PC-9 (cell line): ENCODE measurements around the gene PAAF1. TPM values are rescaled to one million over a fixed set of nuclear protein-coding genes. Genes with fewer than 3 reads are reported as not detected.
A peak's percentile ranks its signal among the peaks of the same experiment; 100 is the strongest.

Experiments
- BruUV-seq: library from RNA; stranded (reverse); fragments of 400-500 nt; replicated peaks from 2 replicates; lab custom pipeline; 2021; lab: Mats Ljungman, UMichigan
- CTCF ChIA-PET: fragments of 300-600 bp; sonication (Branson Sonifier 250); formaldehyde crosslinking; loops from one replicate; lab custom pipeline; 2022; ENCODE audit warnings: antibody characterized with exemption; lab: Charles Lee
- POLR2A ChIA-PET: fragments of 300-600 bp; sonication (Branson Sonifier 250); formaldehyde crosslinking; loops from one replicate; lab custom pipeline; 2022; ENCODE audit warnings: antibody characterized with exemption; ENCODE audit not compliant: unreplicated experiment; lab: Charles Lee
- DNase-seq, 2 experiments: peaks; one replicate each; pipeline versions ENCODE4 v3.0.0 to v3.0.0-alpha.2; 2015 to 2022; ENCODE audit warnings: mixed read lengths in 1 of 2
- H2AFZ ChIP-seq: fragments of 200-600 bp; sonication (generic); 2 replicates; pipeline ENCODE4 v1.8.1; 2017; ENCODE audit warnings: antibody characterized with exemption
- H3F3A ChIP-seq: fragments of 200-600 bp; sonication (generic); 2 replicates; pipeline ENCODE4 v1.8.1; 2017; ENCODE audit warnings: antibody characterized with exemption, mild to moderate bottlenecking, low read depth; ENCODE audit not compliant: insufficient read depth
- H3K27ac ChIP-seq: fragments of 200-600 bp; sonication (generic); 2 replicates; pipeline ENCODE4 v1.6.1; 2016; ENCODE audit warnings: mixed run types
- H3K27me3 ChIP-seq: fragments of 200-600 bp; sonication (generic); 2 replicates; pipeline ENCODE4 v1.6.1; 2016; ENCODE audit warnings: low read depth, mixed run types; ENCODE audit not compliant: insufficient read depth
- H3K36me3 ChIP-seq: fragments of 200-600 bp; sonication (generic); 2 replicates; pipeline ENCODE4 v1.6.1; 2016; ENCODE audit warnings: low read depth, mixed run types
- H3K4me1 ChIP-seq: fragments of 200-600 bp; sonication (generic); replicated peaks from 2 replicates; pipeline ENCODE4 v1.6.1; 2016; ENCODE audit warnings: mixed run types; ENCODE audit not compliant: insufficient read depth
- H3K4me2 ChIP-seq: fragments of 200-600 bp; sonication (generic); 2 replicates; pipeline ENCODE4 v1.6.1; 2017; ENCODE audit warnings: mixed run types
- H3K4me3 ChIP-seq: fragments of 200-600 bp; sonication (generic); 2 replicates; pipeline ENCODE4 v1.6.1; 2016; ENCODE audit warnings: mixed run types
- H3K79me2 ChIP-seq: fragments of 200-600 bp; sonication (generic); 2 replicates; pipeline ENCODE4 v1.6.1; 2017; ENCODE audit warnings: low read depth, mixed run types
- H3K9me2 ChIP-seq: fragments of 200-600 bp; sonication (generic); 2 replicates; pipeline ENCODE4 v1.8.1; 2017; ENCODE audit warnings: mild to moderate bottlenecking; ENCODE audit not compliant: insufficient read depth
- H3K9me3 ChIP-seq: fragments of 200-600 bp; sonication (generic); 2 replicates; pipeline ENCODE4 v1.8.1; 2016; ENCODE audit warnings: low read depth; ENCODE audit not compliant: insufficient read depth
- H4K20me1 ChIP-seq: fragments of 200-600 bp; sonication (generic); 2 replicates; pipeline ENCODE4 v1.8.1; 2017; ENCODE audit not compliant: insufficient read depth
- CTCF ChIP-seq: fragments of 200-600 bp; sonication (generic); conservative IDR thresholded peaks from 2 replicates; pipeline ENCODE4 v1.6.1; 2017; ENCODE audit warnings: mixed run types, antibody characterized with exemption, mild to moderate bottlenecking, moderate library complexity
- EZH2 ChIP-seq: fragments of 200-600 bp; sonication (generic); IDR thresholded peaks from 2 replicates; pipeline ENCODE4 v1.8.0; 2017; ENCODE audit warnings: antibody characterized with exemption, low read depth
- intact Hi-C: fragments of 100-400 bp; cut with micrococcal nuclease; formaldehyde crosslinking; loops from one replicate; pipeline ENCODE4 v1.10.0; 2022; ENCODE audit not compliant: unreplicated experiment
- total RNA-seq: library from RNA; stranded (reverse); gene quantifications from 2 replicates; pipeline ENCODE4 v1.2.3, GENCODE V29; 2021

PAAF1 gene
- total RNA-seq, 1 experiment from 2014 or later, result 30.0 TPM

GRCh38 chr11:73870261-73870660, 6.5 kb upstream of the PAAF1 start:
- H3K4me2 ChIP-seq, result no peak overlapping the region

GRCh38 chr11:73872749-73873357, 3.9 kb upstream of the PAAF1 start:
- Histone ChIP-seq H4K20me1 (no peaks in the 10 kb centered on the region; the same call in 1 of the 2 replicates), H3K27ac (no peak overlapping the region), H2AFZ (no peak overlapping the region), H3K4me1 (peaks cover 17% of the 10 kb centered on the region), H3K9me3 (no peaks in the 10 kb centered on the region), H3K9me2 (no peaks in the 10 kb centered on the region), H3K79me2 (peaks cover 43% of the 10 kb centered on the region), H3K27me3 (no peaks in the 10 kb centered on the region), H3K4me3 (no peak overlapping the region), H3F3A (peaks cover 44% of the 10 kb centered on the region), H3K36me3 (peaks cover 38% of the 10 kb centered on the region), H3K4me2 (no peak overlapping the region)
- ChIA-PET CTCF (no interaction called here), POLR2A (interaction anchor here (0.6 kb wide), 1 partner anchor 62 kb away, joined by 3 read pairs; no protein-coding TSS in a partner anchor)
- no peak for DNase-seq
- BruUV-seq, result no TSS peak
- intact Hi-C loops, result no loop called here
- TF ChIP-seq EZH2 (no peak), CTCF (no peak)

More at GRCh38 chr11:73870261-73870660, 6.5 kb upstream of the PAAF1 start:
- H3F3A ChIP-seq, result peaks cover 48% of the 10 kb centered on the region
- DNase-seq, result no peak
- peaks cover 22% of the 10 kb centered on the region for H3K79me2 ChIP-seq
- intact Hi-C loops, result no loop called here
- no peak for TF ChIP-seq CTCF
- TF ChIP-seq EZH2, result no peak
- no peaks in the 10 kb centered on the region for H3K9me3 ChIP-seq
- no peak overlapping the region for H2AFZ ChIP-seq
- H3K27ac ChIP-seq, result no peak overlapping the region
- H4K20me1 ChIP-seq, result peaks cover 8% of the 10 kb centered on the region; the same call in 1 of the 2 replicates
- ChIA-PET CTCF (no interaction called here), POLR2A (interaction anchor here (0.5 kb wide), 1 partner anchor 71 kb away, joined by 3 read pairs; no protein-coding TSS in a partner anchor)
- H3K9me2 ChIP-seq, result no peaks in the 10 kb centered on the region
- peaks cover 11% of the 10 kb centered on the region for H3K4me1 ChIP-seq
- peaks cover 36% of the 10 kb centered on the region for H3K36me3 ChIP-seq
- H3K27me3 ChIP-seq, result no peaks in the 10 kb centered on the region
- BruUV-seq, result no TSS peak
- H3K4me3 ChIP-seq, result no peak overlapping the region

- TF ChIP-seq EZH2 (no peak), CTCF (no peak)
- CTCF ChIA-PET, result no interaction called here
- H3F3A ChIP-seq, result peaks cover 30% of the 10 kb centered on the region
- BruUV-seq, result no TSS peak
- no peaks in the 10 kb centered on the region; the same call in 1 of the 2 replicates for H4K20me1 ChIP-seq
- H3K36me3 ChIP-seq, result peaks cover 38% of the 10 kb centered on the region
- H3K4me2 ChIP-seq, result peak overlapping the region; percentile 82
- no peaks in the 10 kb centered on the region for H3K27me3 ChIP-seq
- H2AFZ ChIP-seq, result no peak overlapping the region
- no peaks in the 10 kb centered on the region for H3K9me3 ChIP-seq
- peaks cover 50% of the 10 kb centered on the region for H3K79me2 ChIP-seq
- H3K9me2 ChIP-seq, result no peaks in the 10 kb centered on the region
- peaks cover 23% of the 10 kb centered on the region for H3K4me1 ChIP-seq
- POLR2A ChIA-PET, result interaction anchor here (0.7 kb wide), 1 partner anchor 79 kb away, joined by 5 read pairs; no protein-coding TSS in a partner anchor
- intact Hi-C loops, result no loop called here
- no peak for DNase-seq
- peak overlapping the region; percentile 95 for H3K27ac ChIP-seq
- peak overlapping the region; percentile 93 for H3K4me3 ChIP-seq
These were observed 1.4 kb upstream of the PAAF1 start for GRCh38 chr11:73875380-73875779.
